A673 (cell line): Measurements from ENCODE around the gene SPPL3. TPM values are rescaled to one million over a fixed set of nuclear protein-coding genes. Genes with fewer than 3 reads are reported as not detected.

Source experiments
- BruUV-seq: library from RNA; stranded (reverse); fragments of 400-500 nt; replicated peaks from 2 replicates; lab custom pipeline; 2021; lab: Mats Ljungman, UMichigan
- CTCF ChIA-PET: fragments of 300-600 bp; sonication (Branson Sonifier 250); formaldehyde crosslinking; loops from one replicate; lab custom pipeline; 2022; ENCODE audit warnings: antibody characterized with exemption; lab: Charles Lee
- POLR2A ChIA-PET: fragments of 300-600 bp; sonication (Branson Sonifier 250); formaldehyde crosslinking; loops from one replicate; lab custom pipeline; 2022; ENCODE audit warnings: antibody characterized with exemption; ENCODE audit not compliant: low non-redundant PET; lab: Charles Lee
- DNase-seq: peaks from one replicate; pipeline ENCODE4 v3.0.0-alpha.2; 2015; ENCODE audit warnings: low spot score
- H3K27ac ChIP-seq: fragments of 200-600 bp; sonication (generic); 2 replicates; pipeline ENCODE4 v1.5.1; 2016; ENCODE audit warnings: mixed run types, low read depth, mild to moderate bottlenecking, mixed read lengths, antibody characterized with exemption, low read length; ENCODE audit not compliant: poor library complexity, severe bottlenecking
- H3K27me3 ChIP-seq: fragments of 200-600 bp; sonication (generic); replicated peaks from 2 replicates; pipeline ENCODE4 v1.6.1; 2017; ENCODE audit warnings: mixed run types, low read depth, mild to moderate bottlenecking, mixed read lengths, antibody characterized with exemption, low read length; ENCODE audit not compliant: insufficient read depth, poor library complexity
- H3K36me3 ChIP-seq: fragments of 200-600 bp; sonication (generic); 2 replicates; pipeline ENCODE4 v1.6.1; 2016; ENCODE audit warnings: mixed run types, mild to moderate bottlenecking, mixed read lengths, antibody characterized with exemption, low read length; ENCODE audit not compliant: insufficient read depth, poor library complexity, severe bottlenecking
- H3K4me1 ChIP-seq: fragments of 200-600 bp; sonication (generic); 2 replicates; pipeline ENCODE4 v1.6.1; 2017; ENCODE audit warnings: mixed run types, mild to moderate bottlenecking, mixed read lengths, antibody characterized with exemption, low read length; ENCODE audit not compliant: insufficient read depth, poor library complexity, severe bottlenecking
- H3K4me3 ChIP-seq: fragments of 200-600 bp; sonication (generic); 2 replicates; pipeline ENCODE4 v1.5.1; 2016; ENCODE audit warnings: low read depth, mixed run types, mild to moderate bottlenecking, mixed read lengths, low read length; ENCODE audit not compliant: poor library complexity, severe bottlenecking
- H3K9me3 ChIP-seq: fragments of 200-600 bp; sonication (generic); 2 replicates; pipeline ENCODE4 v1.6.1; 2016; ENCODE audit warnings: mixed run types, low read depth, mild to moderate bottlenecking, mixed read lengths, antibody characterized with exemption, low read length; ENCODE audit not compliant: poor library complexity, severe bottlenecking
- CTCF ChIP-seq: fragments of 300-800, 200-600 bp; sonication (generic); conservative IDR thresholded peaks from 2 replicates; pipeline ENCODE4 v1.5.1; 2017; ENCODE audit warnings: low read depth, mild to moderate bottlenecking, antibody characterized with exemption, low read length, moderate library complexity, mixed read lengths
- EZH2 ChIP-seq: fragments of 200-600 bp; sonication (generic); IDR thresholded peaks from 2 replicates; pipeline ENCODE4 v1.6.1; 2017; ENCODE audit warnings: borderline replicate concordance, low read depth, mild to moderate bottlenecking, mixed read lengths, antibody characterized with exemption, low read length; ENCODE audit not compliant: poor library complexity, severe bottlenecking
- intact Hi-C: fragments of 100-400 bp; cut with micrococcal nuclease; formaldehyde crosslinking; loops from one replicate; pipeline ENCODE4 v1.10.0; 2022; ENCODE audit not compliant: unreplicated experiment
- total RNA-seq: library from RNA; stranded (reverse); gene quantifications from 2 replicates; pipeline ENCODE4 v1.2.3, GENCODE V29; 2021

SPPL3 gene
- total RNA-seq, 1 experiment from 2014 or later = 46.9 TPM

- Histone ChIP-seq H3K4me3 (no peak overlapping the region), H3K4me1 (peaks cover 6% of the 10 kb centered on the region), H3K27me3 (no peaks in the 10 kb centered on the region), H3K27ac (no peak overlapping the region), H3K36me3 (peaks cover 58% of the 10 kb centered on the region), H3K9me3 (no peaks in the 10 kb centered on the region)
- intact Hi-C loops = no loop called here
- no peak for DNase-seq
- BruUV-seq = no TSS peak
- POLR2A ChIA-PET = no interaction called here
- TF ChIP-seq CTCF = no peak
- CTCF ChIA-PET = no interaction called here
Measured at GRCh38 chr12:120722784-120723183, 181.4 kb downstream of the SPPL3 start.

DNA sequence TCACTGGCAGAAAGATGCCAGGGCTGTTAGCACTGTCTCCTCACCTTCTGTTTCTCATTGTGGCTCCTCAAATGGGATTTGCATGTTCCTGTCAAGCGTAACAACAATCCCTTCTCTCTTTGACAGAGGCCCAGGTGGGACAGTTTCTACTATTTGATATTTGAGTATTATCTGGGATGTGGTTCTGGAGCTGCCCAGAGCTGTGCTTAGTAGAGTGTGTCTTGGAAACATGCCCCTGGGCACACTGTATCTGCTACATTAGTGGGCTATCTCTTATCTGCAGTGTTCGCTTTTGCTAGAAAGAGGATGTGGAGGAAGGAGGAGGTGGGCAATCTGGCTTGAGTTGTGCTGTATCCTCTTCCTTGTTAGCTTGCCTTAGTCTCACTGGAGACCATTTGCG is 182.3 kb downstream of the SPPL3 start:
- no TSS peak for BruUV-seq
- CTCF ChIA-PET = no interaction called here
- intact Hi-C loops = no loop called here
- H3K27ac ChIP-seq = no peak overlapping the region
- POLR2A ChIA-PET = no interaction called here
- H3K27me3 ChIP-seq = no peaks in the 10 kb centered on the region
- peaks cover 6% of the 10 kb centered on the region for H3K4me1 ChIP-seq
- no peak overlapping the region for H3K4me3 ChIP-seq
- TF ChIP-seq CTCF (no peak), EZH2 (no peak)
- no peak for DNase-seq
- peaks cover 63% of the 10 kb centered on the region for H3K36me3 ChIP-seq
- H3K9me3 ChIP-seq = no peaks in the 10 kb centered on the region

DNA sequence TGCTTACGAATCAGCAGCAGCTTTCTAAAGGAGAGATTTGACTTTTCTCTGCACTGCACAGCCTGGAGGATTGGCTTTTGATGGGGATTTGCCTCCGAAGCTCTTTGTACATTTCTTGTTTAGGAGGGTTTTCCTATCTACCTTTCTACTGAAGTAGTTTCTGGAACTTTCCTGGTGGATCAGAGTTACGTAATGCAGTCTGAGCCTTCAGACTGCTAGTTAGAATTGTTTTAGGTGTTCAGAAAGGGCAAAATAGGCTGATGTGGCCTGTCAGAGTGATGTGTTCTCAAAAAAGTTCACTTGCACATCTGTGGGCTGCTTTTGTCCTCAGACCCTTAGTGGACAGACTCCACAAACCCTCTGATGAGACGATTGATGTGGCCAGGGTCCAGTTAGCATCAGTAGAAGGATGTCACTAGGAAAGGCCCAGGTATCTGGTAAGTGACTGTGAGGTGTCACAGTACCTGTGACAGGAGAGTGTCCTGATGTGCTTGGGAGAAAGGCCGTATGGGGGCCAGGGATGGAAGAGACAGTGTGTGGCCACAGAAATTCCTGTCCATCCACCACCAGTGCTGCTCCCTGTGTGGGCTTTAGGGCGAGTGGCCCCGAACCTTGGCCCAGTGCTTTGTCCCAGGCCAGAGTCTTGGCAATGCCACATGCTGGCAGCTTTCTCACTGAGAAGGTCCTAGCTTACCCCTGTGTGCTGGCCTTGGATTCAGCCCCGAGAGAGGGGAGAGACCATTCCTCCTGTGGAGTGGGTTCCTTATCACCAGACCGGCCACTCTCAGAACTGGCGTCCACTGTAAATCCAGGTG is 183.0 kb downstream of the SPPL3 start:
- Histone ChIP-seq H3K4me3 (no peak overlapping the region), H3K4me1 (peaks cover 6% of the 10 kb centered on the region), H3K36me3 (peaks cover 69% of the 10 kb centered on the region), H3K9me3 (no peaks in the 10 kb centered on the region), H3K27me3 (no peaks in the 10 kb centered on the region), H3K27ac (no peak overlapping the region)
- no TSS peak for BruUV-seq
- ChIA-PET CTCF (interaction anchor here (1.0 kb wide), 1 partner anchor 10 kb away, joined by 3 read pairs; no protein-coding TSS in a partner anchor), POLR2A (no interaction called here)
- no peak for TF ChIP-seq CTCF
- no peak for TF ChIP-seq EZH2
- no peak for DNase-seq
- intact Hi-C loops = no loop called here
